ENCODE results near the gene DAPK2.
"Not testable (repeated sequence)": the region's sequence is repeated elsewhere in the genome, so short reads cannot be mapped to it uniquely, and the experiment has no call there.

Gene DAPK2

GRCh38 chr15:64060716-64061115, 14.4 kb upstream of the DAPK2 start:
- TF ChIP-seq CTCF (IDR thresholded peaks at IDR 0.05; ENCODE audit: low read depth, low read length) = no peak
- no peaks in the 10 kb centered on the region for H3K36me3 ChIP-seq
- no peak for DNase-seq
- no peak overlapping the region for H3K4me3 ChIP-seq (ENCODE audit: low read depth, low read length)
- peaks cover 3% of the 10 kb centered on the region for H3K9me3 ChIP-seq (ENCODE audit: severe bottlenecking)
- no peak overlapping the region for H3K27ac ChIP-seq
- H3K27me3 ChIP-seq (ENCODE audit: insufficient read depth, low read depth, severe bottlenecking) = no peaks in the 10 kb centered on the region

GRCh38 chr15:64059104-64059503, 12.8 kb upstream of the DAPK2 start:
- not testable (repeated sequence) for DNase-seq; H3K9me3 ChIP-seq (ENCODE audit: severe bottlenecking); H3K4me3 ChIP-seq (ENCODE audit: low read depth, low read length); H3K27me3 ChIP-seq (ENCODE audit: insufficient read depth, low read depth, severe bottlenecking); H3K36me3 ChIP-seq; H3K27ac ChIP-seq

GRCh38 chr15:64058279-64058678, 12.0 kb upstream of the DAPK2 start:
- Histone ChIP-seq H3K27me3 (ENCODE audit: insufficient read depth, low read depth, severe bottlenecking) (no peaks in the 10 kb centered on the region), H3K36me3 (no peaks in the 10 kb centered on the region), H3K9me3 (ENCODE audit: severe bottlenecking) (peaks cover 3% of the 10 kb centered on the region), H3K4me3 (ENCODE audit: low read depth, low read length) (no peak overlapping the region), H3K27ac (no peak overlapping the region)
- DNase-seq = no peak
- TF ChIP-seq CTCF (IDR thresholded peaks at IDR 0.05; ENCODE audit: low read depth, low read length) = no peak

GRCh38 chr15:64053674-64054073, 7.4 kb upstream of the DAPK2 start:
- H3K36me3 ChIP-seq; H3K27ac ChIP-seq; H3K9me3 ChIP-seq (ENCODE audit: severe bottlenecking); DNase-seq; H3K27me3 ChIP-seq (ENCODE audit: insufficient read depth, low read depth, severe bottlenecking); H3K4me3 ChIP-seq (ENCODE audit: low read depth, low read length): not testable (repeated sequence)

GRCh38 chr15:64052925-64053491, 6.7 kb upstream of the DAPK2 start:
- Histone ChIP-seq H3K9me3 (ENCODE audit: severe bottlenecking) (no peaks in the 10 kb centered on the region), H3K27me3 (ENCODE audit: insufficient read depth, low read depth, severe bottlenecking) (no peaks in the 10 kb centered on the region), H3K4me3 (ENCODE audit: low read depth, low read length) (no peak overlapping the region), H3K27ac (no peak overlapping the region), H3K36me3 (no peaks in the 10 kb centered on the region)
- no peak for DNase-seq
- no peak for TF ChIP-seq CTCF (IDR thresholded peaks at IDR 0.05; ENCODE audit: low read depth, low read length)

- Histone ChIP-seq H3K4me3 (ENCODE audit: low read depth, low read length) (no peak overlapping the region), H3K27me3 (ENCODE audit: insufficient read depth, low read depth, severe bottlenecking) (no peaks in the 10 kb centered on the region), H3K27ac (no peak overlapping the region), H3K9me3 (ENCODE audit: severe bottlenecking) (no peaks in the 10 kb centered on the region), H3K36me3 (no peaks in the 10 kb centered on the region)
- no peak for DNase-seq
- TF ChIP-seq CTCF (IDR thresholded peaks at IDR 0.05; ENCODE audit: low read depth, low read length) = no peak
These were observed 5.3 kb upstream of the DAPK2 start for GRCh38 chr15:64051407-64052259.

GRCh38 chr15:64051093-64051402, 4.8 kb upstream of the DAPK2 start:
- Histone ChIP-seq H3K36me3 (no peaks in the 10 kb centered on the region), H3K27me3 (ENCODE audit: insufficient read depth, low read depth, severe bottlenecking) (no peaks in the 10 kb centered on the region), H3K27ac (no peak overlapping the region), H3K4me3 (ENCODE audit: low read depth, low read length) (no peak overlapping the region), H3K9me3 (ENCODE audit: severe bottlenecking) (no peaks in the 10 kb centered on the region)
- TF ChIP-seq CTCF (IDR thresholded peaks at IDR 0.05; ENCODE audit: low read depth, low read length) = no peak
- no peak for DNase-seq

All from WERI-Rb-1 (cell line).